ENCODE results near the gene NDFIP1. TPM values are rescaled to one million over a fixed set of nuclear protein-coding genes. Genes with fewer than 3 reads are reported as not detected.

The NDFIP1 gene
- total RNA-seq, 1 experiment from 2014 or later, result 49.3 TPM

- Histone ChIP-seq H3K4me1 (ENCODE audit: insufficient read depth, low read length, poor library complexity, severe bottlenecking) (no peaks in the 10 kb centered on the region), H3K36me3 (ENCODE audit: insufficient read depth, low read length, poor library complexity, severe bottlenecking) (no peaks in the 10 kb centered on the region), H3K4me3 (ENCODE audit: low read depth, low read length, poor library complexity, severe bottlenecking) (no peak overlapping the region), H3K27me3 (replicated peaks; ENCODE audit: insufficient read depth, low read depth, low read length, poor library complexity) (no peaks in the 10 kb centered on the region), H3K27ac (ENCODE audit: low read depth, low read length, poor library complexity, severe bottlenecking) (no peak overlapping the region), H3K9me3 (ENCODE audit: low read depth, low read length, poor library complexity, severe bottlenecking) (no peaks in the 10 kb centered on the region)
- TF ChIP-seq CTCF (conservative IDR thresholded peaks at IDR 0.05; ENCODE audit: low read depth, low read length), result no peak
- TF ChIP-seq EZH2 (IDR thresholded peaks at IDR 0.05; ENCODE audit: borderline replicate concordance, low read depth, low read length, poor library complexity, severe bottlenecking), result no peak
- no TSS peak for BruUV-seq (replicated peaks)
- intact Hi-C loops (cut with micrococcal nuclease; ENCODE audit: unreplicated experiment), result no loop called here
- CTCF ChIA-PET, result no interaction called here
- no peak for DNase-seq (ENCODE audit: low spot score)
- POLR2A ChIA-PET (ENCODE audit: low non-redundant PET), result no interaction called here
Measured at GRCh38 chr5:142197098-142197497, 88.5 kb downstream of the NDFIP1 start.

GRCh38 chr5:142197781-142198180 lies 89.2 kb downstream of the NDFIP1 start:
- Histone ChIP-seq H3K27me3 (replicated peaks; ENCODE audit: insufficient read depth, low read depth, low read length, poor library complexity) (no peaks in the 10 kb centered on the region), H3K4me1 (ENCODE audit: insufficient read depth, low read length, poor library complexity, severe bottlenecking) (no peaks in the 10 kb centered on the region), H3K9me3 (ENCODE audit: low read depth, low read length, poor library complexity, severe bottlenecking) (no peaks in the 10 kb centered on the region), H3K36me3 (ENCODE audit: insufficient read depth, low read length, poor library complexity, severe bottlenecking) (no peaks in the 10 kb centered on the region), H3K4me3 (ENCODE audit: low read depth, low read length, poor library complexity, severe bottlenecking) (no peak overlapping the region), H3K27ac (ENCODE audit: low read depth, low read length, poor library complexity, severe bottlenecking) (no peak overlapping the region)
- no peak for DNase-seq (ENCODE audit: low spot score)
- BruUV-seq (replicated peaks), result no TSS peak
- CTCF ChIA-PET, result interaction anchor here (0.7 kb wide), 1 partner anchor 8 kb away, joined by 8 read pairs; no protein-coding TSS in a partner anchor
- intact Hi-C loops (cut with micrococcal nuclease; ENCODE audit: unreplicated experiment), result no loop called here
- POLR2A ChIA-PET (ENCODE audit: low non-redundant PET), result no interaction called here
- TF ChIP-seq EZH2 (IDR thresholded peaks at IDR 0.05; ENCODE audit: borderline replicate concordance, low read depth, low read length, poor library complexity, severe bottlenecking), result no peak
- TF ChIP-seq CTCF (conservative IDR thresholded peaks at IDR 0.05; ENCODE audit: low read depth, low read length), result no peak

- BruUV-seq (replicated peaks), result no TSS peak
- TF ChIP-seq CTCF (conservative IDR thresholded peaks at IDR 0.05; ENCODE audit: low read depth, low read length) (no peak), EZH2 (IDR thresholded peaks at IDR 0.05; ENCODE audit: borderline replicate concordance, low read depth, low read length, poor library complexity, severe bottlenecking) (no peak)
- Histone ChIP-seq H3K27me3 (replicated peaks; ENCODE audit: insufficient read depth, low read depth, low read length, poor library complexity) (no peaks in the 10 kb centered on the region), H3K4me3 (ENCODE audit: low read depth, low read length, poor library complexity, severe bottlenecking) (no peak overlapping the region), H3K27ac (ENCODE audit: low read depth, low read length, poor library complexity, severe bottlenecking) (no peak overlapping the region), H3K9me3 (ENCODE audit: low read depth, low read length, poor library complexity, severe bottlenecking) (no peaks in the 10 kb centered on the region), H3K36me3 (ENCODE audit: insufficient read depth, low read length, poor library complexity, severe bottlenecking) (no peaks in the 10 kb centered on the region), H3K4me1 (ENCODE audit: insufficient read depth, low read length, poor library complexity, severe bottlenecking) (no peaks in the 10 kb centered on the region)
- POLR2A ChIA-PET (ENCODE audit: low non-redundant PET), result no interaction called here
- intact Hi-C loops (cut with micrococcal nuclease; ENCODE audit: unreplicated experiment), result no loop called here
- CTCF ChIA-PET, result interaction anchor here (0.5 kb wide), 1 partner anchor 325 kb away, joined by 3 read pairs; no protein-coding TSS in a partner anchor
- no peak for DNase-seq (ENCODE audit: low spot score)
Measured at GRCh38 chr5:142199388-142199787, 90.8 kb downstream of the NDFIP1 start.
